ENCODE results near the gene ITGA1. TPM values are rescaled to one million over a fixed set of nuclear protein-coding genes. Genes with fewer than 3 reads are reported as not detected.
"Not testable (repeated sequence)": the region's sequence is repeated elsewhere in the genome, so short reads cannot be mapped to it uniquely, and the experiment has no call there.

Gene ITGA1
- total and polyA plus RNA-seq, 2 of the 8 experiments (the other 6 are each of a cell fraction or from before 2014, with no cell fraction given), result 2.3 to 9.0 TPM

DNA sequence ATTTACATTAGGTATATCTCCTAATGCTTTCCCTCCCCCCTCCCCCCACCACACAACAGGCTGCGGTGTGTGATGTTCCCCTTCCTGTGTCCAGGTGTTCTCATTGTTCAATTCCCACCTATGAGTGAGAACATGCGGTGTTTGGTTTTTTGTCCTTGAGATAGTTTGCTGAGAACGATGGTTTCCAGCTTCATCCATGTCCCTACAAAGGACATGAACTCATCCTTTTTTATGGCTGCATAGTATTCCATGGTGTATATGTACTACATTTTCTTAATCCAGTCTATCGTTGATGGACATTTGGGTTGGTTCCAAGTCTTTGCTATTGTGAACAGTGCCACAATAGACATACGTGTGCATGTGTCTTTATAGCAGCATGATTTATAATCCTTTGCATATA, 61.0 kb downstream of the ITGA1 start:
- DNase-seq (ENCODE audit: low read depth in 1 of 2, low spot score in 2 of 2); H3K4me3 ChIP-seq (ENCODE audit: extremely low read depth in 1 of 4, insufficient read depth in 2 of 4, low read depth in 3 of 4, low read length in 4 of 4); H2BK20ac ChIP-seq (ENCODE audit: low read length); H3K56ac ChIP-seq (replicated peaks; ENCODE audit: insufficient read length, low read depth, low read length); H3K9me3 ChIP-seq (ENCODE audit: insufficient read depth in 2 of 2, low read depth in 1 of 2, low read length in 1 of 2); POLR2A ChIA-PET (ENCODE audit: partially characterized antibody); H3K79me1 ChIP-seq (ENCODE audit: low read depth, low read length); H2BK5ac ChIP-seq (ENCODE audit: low read depth, low read length); H3K4me2 ChIP-seq (ENCODE audit: insufficient read depth in 1 of 2, low read depth in 2 of 2, low read length in 2 of 2); H3K18ac ChIP-seq (ENCODE audit: extremely low read depth, low read length); H3K79me2 ChIP-seq (ENCODE audit: control insufficient read depth in 1 of 2, insufficient read depth in 2 of 2, low read length in 2 of 2); H3K23me2 ChIP-seq (ENCODE audit: low read depth, low read length); H3K4ac ChIP-seq (replicated peaks; ENCODE audit: insufficient read length, low read depth, low read length); H4K91ac ChIP-seq (replicated peaks; ENCODE audit: insufficient read length, low read length); FAIRE-seq; H4K20me1 ChIP-seq (replicated peaks in 1 of 2; ENCODE audit: control insufficient read depth in 1 of 2, insufficient read depth in 2 of 2, low read length in 2 of 2); H3K14ac ChIP-seq (ENCODE audit: insufficient read length); H3K23ac ChIP-seq (ENCODE audit: insufficient read length); H2AK5ac ChIP-seq (ENCODE audit: low read depth, low read length); H2BK120ac ChIP-seq (replicated peaks; ENCODE audit: low read depth, low read length); H2AFZ ChIP-seq (ENCODE audit: low read length); H4K8ac ChIP-seq (ENCODE audit: extremely low read depth, insufficient read depth, low read length); H3K4me1 ChIP-seq (replicated peaks in 1 of 4; ENCODE audit: control insufficient read depth in 3 of 4, insufficient read depth in 4 of 4, low read length in 3 of 4); H4K5ac ChIP-seq (ENCODE audit: insufficient read length, low read depth, low read length); H3K36me3 ChIP-seq (ENCODE audit: control insufficient read depth in 2 of 4, insufficient read depth in 4 of 4, low read length in 3 of 4); H3K9ac ChIP-seq (replicated peaks in 1 of 4; ENCODE audit: extremely low read depth in 1 of 4, low read depth in 3 of 4, low read length in 3 of 4); H2BK12ac ChIP-seq (ENCODE audit: low read depth, low read length); H3K27me3 ChIP-seq (replicated peaks in 1 of 4; ENCODE audit: control insufficient read depth in 3 of 4, extremely low read depth in 1 of 4, insufficient read depth in 3 of 4, low read length in 3 of 4); H2BK15ac ChIP-seq (ENCODE audit: low read length); H3K27ac ChIP-seq (ENCODE audit: low read depth, low read length): not testable (repeated sequence)
- WGBS, 2 experiments (ENCODE audit: extremely low coverage in 1 of 2, insufficient coverage in 1 of 2, insufficient read length in 1 of 2, insufficient replicate concordance in 2 of 2, low coverage in 1 of 2, low lambda C conversion rate in 2 of 2, missing lambda C conversion rate in 1 of 2), result 96% methylated on average over 4 of the region's 5 CpGs; no CpG with 5 or more reads in 1 of the 2 experiments
- CTCF ChIA-PET (ENCODE audit: partially characterized antibody), result interaction anchor here (1.5 kb wide), 1 partner anchor 20 kb away, joined by 13 read pairs; no protein-coding TSS in a partner anchor
